Neutrophil (primary cell): ENCODE measurements around the gene HNRNPC.

Experiments
- H3K27ac ChIP-seq: fragments of 200-600 bp; sonication (generic); 2 replicates; pipeline ENCODE4 v1.5.1; 2016; ENCODE audit warnings: mild to moderate bottlenecking, moderate library complexity
- H3K27me3 ChIP-seq: fragments of 200-600 bp; sonication (generic); 2 replicates; pipeline ENCODE4 v1.6.0; 2016; ENCODE audit warnings: mild to moderate bottlenecking
- H3K36me3 ChIP-seq: fragments of 200-600 bp; sonication (generic); 2 replicates; pipeline ENCODE4 v1.5.1; 2017
- H3K4me1 ChIP-seq, 2 experiments: fragments of 200-600 bp in 1 of 2; sonication (generic) in 1 of 2; 1 replicate in 1 of 2; 2 replicates in 1 of 2; pipeline versions ENCODE4 v1.5.1 to v1.6.1; 2013 to 2016; ENCODE audit warnings: low read depth in 1 of 2, low read length in 1 of 2, mild to moderate bottlenecking in 1 of 2, moderate library complexity in 1 of 2; ENCODE audit not compliant: control insufficient read depth in 1 of 2, insufficient read depth in 1 of 2
- H3K4me3 ChIP-seq, 2 experiments: fragments of 200-600 bp in 1 of 2; sonication (generic) in 1 of 2; 1 replicate in 1 of 2; 2 replicates in 1 of 2; pipeline ENCODE4 v1.5.1; 2013 to 2016; ENCODE audit warnings: low read depth in 1 of 2, low read length in 1 of 2, mild to moderate bottlenecking in 1 of 2, moderate library complexity in 1 of 2
- H3K9me3 ChIP-seq: fragments of 200-600 bp; sonication (generic); 2 replicates; pipeline ENCODE4 v1.5.1; 2016
- CTCF ChIP-seq: fragments of 200-600 bp; sonication (generic); IDR thresholded peaks from 2 replicates; pipeline ENCODE4 v1.5.1; 2016; ENCODE audit warnings: antibody characterized with exemption

HNRNPC gene

GRCh38 chr14:21245813-21246212 is 23.4 kb downstream of the HNRNPC start:
- Histone ChIP-seq H3K4me3 (no peak overlapping the region), H3K27ac (peak overlapping the region; percentile 7), H3K9me3 (no peaks in the 10 kb centered on the region), H3K27me3 (no peaks in the 10 kb centered on the region), H3K36me3 (peaks cover 34% of the 10 kb centered on the region), H3K4me1 (peaks cover 24 to 30% of the 10 kb centered on the region in 2 experiments)
- no peak for TF ChIP-seq CTCF

GRCh38 chr14:21244544-21244943 is 24.7 kb downstream of the HNRNPC start:
- no peaks in the 10 kb centered on the region for H3K27me3 ChIP-seq
- H3K36me3 ChIP-seq: peaks cover 23% of the 10 kb centered on the region
- TF ChIP-seq CTCF: no peak
- H3K4me3 ChIP-seq: no peak overlapping the region
- peaks cover 24 to 30% of the 10 kb centered on the region in 2 experiments for H3K4me1 ChIP-seq
- H3K9me3 ChIP-seq: no peaks in the 10 kb centered on the region
- H3K27ac ChIP-seq: peak overlapping the region; percentile 65

GRCh38 chr14:21241218-21241819 is 27.9 kb downstream of the HNRNPC start:
- peaks cover 24 to 30% of the 10 kb centered on the region in 2 experiments for H3K4me1 ChIP-seq
- no peak overlapping the region for H3K4me3 ChIP-seq
- peak overlapping the region; percentile 4 for H3K27ac ChIP-seq
- H3K9me3 ChIP-seq: no peaks in the 10 kb centered on the region
- peak; percentile 12 for TF ChIP-seq CTCF
- peaks cover 24% of the 10 kb centered on the region for H3K36me3 ChIP-seq
- H3K27me3 ChIP-seq: no peaks in the 10 kb centered on the region

- peaks cover 24% of the 10 kb centered on the region for H3K36me3 ChIP-seq
- H3K27me3 ChIP-seq: no peaks in the 10 kb centered on the region
- no peaks in the 10 kb centered on the region for H3K9me3 ChIP-seq
- H3K27ac ChIP-seq: peak overlapping the region; percentile 29
- H3K4me3 ChIP-seq: no peak overlapping the region
- no peak for TF ChIP-seq CTCF
- H3K4me1 ChIP-seq: peaks cover 20 to 25% of the 10 kb centered on the region in 2 experiments
Observed at GRCh38 chr14:21240417-21240816, 28.8 kb downstream of the HNRNPC start.

GRCh38 chr14:21238823-21239518 is 30.3 kb downstream of the HNRNPC start:
- Histone ChIP-seq H3K9me3 (no peaks in the 10 kb centered on the region), H3K36me3 (peaks cover 25% of the 10 kb centered on the region), H3K27ac (no peak overlapping the region), H3K4me1 (peaks cover 9 to 12% of the 10 kb centered on the region in 2 experiments), H3K4me3 (no peak overlapping the region), H3K27me3 (no peaks in the 10 kb centered on the region)
- TF ChIP-seq CTCF: no peak
